DOHH2 (cell line): Measurements from ENCODE around the gene CADPS2.

Source experiments
- H3F3A ChIP-seq: fragments of 200-600 bp; sonication (generic), shearing (Covaris generic); 2 replicates; pipeline ENCODE4 v1.6.0; 2016; ENCODE audit warnings: antibody characterized with exemption, mild to moderate bottlenecking; ENCODE audit not compliant: control insufficient read depth, insufficient read depth
- H3K27ac ChIP-seq: fragments of 200-600 bp; sonication (generic); 2 replicates; pipeline ENCODE4 v1.5.1; 2014; ENCODE audit warnings: low read depth, mild to moderate bottlenecking, low read length, moderate library complexity
- H3K27me3 ChIP-seq: fragments of 200-600 bp; sonication (generic); 2 replicates; pipeline ENCODE4 v1.6.1; 2014; ENCODE audit warnings: mild to moderate bottlenecking, low read length, mixed read lengths; ENCODE audit not compliant: control insufficient read depth
- H3K36me3 ChIP-seq: fragments of 200-600 bp; sonication (generic); 2 replicates; pipeline ENCODE4 v1.6.1; 2014; ENCODE audit warnings: mild to moderate bottlenecking, low read length, moderate library complexity, mixed read lengths; ENCODE audit not compliant: control insufficient read depth
- H3K4me1 ChIP-seq: fragments of 200-600 bp; sonication (generic); 2 replicates; pipeline ENCODE4 v1.6.1; 2014; ENCODE audit warnings: mild to moderate bottlenecking, low read length, mixed read lengths; ENCODE audit not compliant: control insufficient read depth
- H3K4me2 ChIP-seq: fragments of 200-600 bp; sonication (generic); 2 replicates; pipeline ENCODE4 v1.6.0; 2014; ENCODE audit warnings: mild to moderate bottlenecking, low read length, moderate library complexity
- H3K4me3 ChIP-seq: fragments of 200-600 bp; sonication (generic); 2 replicates; pipeline ENCODE4 v1.5.1; 2014; ENCODE audit warnings: mild to moderate bottlenecking, low read length, mixed read lengths
- H3K79me2 ChIP-seq: fragments of 200-600 bp; sonication (generic); 2 replicates; pipeline ENCODE4 v1.6.1; 2014; ENCODE audit warnings: mild to moderate bottlenecking, low read length, mixed read lengths; ENCODE audit not compliant: control insufficient read depth
- H3K9me2 ChIP-seq: fragments of 200-600 bp; sonication (generic); replicated peaks from 2 replicates; pipeline ENCODE4 v1.6.1; 2014; ENCODE audit warnings: mild to moderate bottlenecking, low read length, mixed read lengths; ENCODE audit not compliant: control insufficient read depth
- H3K9me3 ChIP-seq: fragments of 200-600 bp; sonication (generic); 2 replicates; pipeline ENCODE4 v1.6.1; 2014; ENCODE audit warnings: antibody characterized with exemption, low read length, mixed read lengths; ENCODE audit not compliant: control insufficient read depth, insufficient read depth
- H4K20me1 ChIP-seq: fragments of 200-600 bp; sonication (generic); 2 replicates; pipeline ENCODE4 v1.6.0; 2014; ENCODE audit warnings: low read depth, mild to moderate bottlenecking, antibody characterized with exemption, low read length, moderate library complexity; ENCODE audit not compliant: control insufficient read depth, insufficient read depth
- CTCF ChIP-seq: fragments of 200-600 bp; sonication (generic); IDR thresholded peaks from one replicate; pipeline ENCODE4 v1.5.1; 2014; ENCODE audit warnings: antibody characterized with exemption, mild to moderate bottlenecking, low read depth, low read length; ENCODE audit not compliant: poor library complexity, severe bottlenecking
- EZH2phosphoT487 ChIP-seq: fragments of 200-600 bp; sonication (generic); IDR thresholded peaks from 2 replicates; pipeline ENCODE4 v1.6.1; 2017; ENCODE audit warnings: borderline replicate concordance, mild to moderate bottlenecking, antibody characterized with exemption, low read length, moderate library complexity, mixed read lengths

CADPS2 gene

DNA sequence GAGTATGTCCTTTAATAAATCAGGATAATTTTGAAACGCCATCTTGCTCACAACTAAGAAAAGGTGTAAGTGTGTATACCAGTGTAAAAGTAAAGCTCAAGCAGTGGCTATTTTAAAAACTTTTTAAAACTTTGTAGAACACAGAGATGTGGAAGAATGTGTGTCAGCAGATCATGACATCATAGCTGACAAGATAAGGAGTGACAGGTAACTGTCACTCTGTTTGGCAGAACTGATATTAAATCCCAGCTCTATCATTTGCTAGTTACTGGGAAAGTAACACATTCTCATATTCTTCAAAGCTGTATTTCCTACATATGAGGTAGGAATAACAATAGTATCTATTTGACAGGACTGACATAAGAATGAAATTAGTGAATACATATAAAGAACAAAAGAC lies 119.7 kb downstream of the CADPS2 start:
- H3K79me2 ChIP-seq = no peaks in the 10 kb centered on the region
- H3K27ac ChIP-seq = no peak overlapping the region
- H3K4me3 ChIP-seq = no peak overlapping the region
- H3K9me3 ChIP-seq = no peaks in the 10 kb centered on the region
- H3K4me1 ChIP-seq = no peaks in the 10 kb centered on the region
- no peaks in the 10 kb centered on the region for H3K9me2 ChIP-seq
- TF ChIP-seq EZH2phosphoT487 (no peak), CTCF (no peak)
- no peak overlapping the region for H3K4me2 ChIP-seq
- no peaks in the 10 kb centered on the region for H3F3A ChIP-seq
- no peaks in the 10 kb centered on the region for H4K20me1 ChIP-seq
- no peaks in the 10 kb centered on the region for H3K27me3 ChIP-seq
- H3K36me3 ChIP-seq = no peaks in the 10 kb centered on the region

- no peaks in the 10 kb centered on the region for H3K27me3 ChIP-seq
- TF ChIP-seq EZH2phosphoT487 (no peak), CTCF (no peak)
- H3F3A ChIP-seq = no peaks in the 10 kb centered on the region
- no peak overlapping the region for H3K27ac ChIP-seq
- no peaks in the 10 kb centered on the region for H3K9me2 ChIP-seq
- no peak overlapping the region for H3K4me2 ChIP-seq
- no peaks in the 10 kb centered on the region for H3K36me3 ChIP-seq
- H3K79me2 ChIP-seq = no peaks in the 10 kb centered on the region
- no peaks in the 10 kb centered on the region for H4K20me1 ChIP-seq
- H3K4me3 ChIP-seq = no peak overlapping the region
- H3K9me3 ChIP-seq = no peaks in the 10 kb centered on the region
- no peaks in the 10 kb centered on the region for H3K4me1 ChIP-seq
Measured at GRCh38 chr7:122764902-122765301, 121.4 kb downstream of the CADPS2 start.

DNA sequence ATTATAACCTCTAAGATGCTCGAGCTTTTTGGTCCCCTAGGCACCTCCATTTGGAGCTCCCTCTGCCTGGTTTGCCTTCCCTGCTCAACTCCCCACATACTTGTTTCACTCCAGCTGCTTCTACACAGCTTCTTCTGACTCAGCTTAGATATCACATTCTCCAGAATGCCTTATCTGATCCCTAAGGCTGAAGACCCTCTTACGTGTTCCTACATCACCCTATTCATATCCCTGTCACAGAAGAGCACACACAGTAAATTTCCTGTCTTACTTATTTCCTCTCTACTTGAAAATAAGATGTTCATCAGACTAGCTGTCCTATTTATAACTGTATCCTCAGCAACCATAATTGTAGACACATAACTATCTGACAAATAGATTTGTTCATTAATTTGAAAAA lies 122.2 kb downstream of the CADPS2 start:
- TF ChIP-seq EZH2phosphoT487 (no peak), CTCF (no peak)
- Histone ChIP-seq H3K9me3 (no peaks in the 10 kb centered on the region), H3K4me1 (no peaks in the 10 kb centered on the region), H3F3A (no peaks in the 10 kb centered on the region), H3K79me2 (no peaks in the 10 kb centered on the region), H3K4me2 (no peak overlapping the region), H4K20me1 (no peaks in the 10 kb centered on the region), H3K27me3 (no peaks in the 10 kb centered on the region), H3K4me3 (no peak overlapping the region), H3K9me2 (no peaks in the 10 kb centered on the region), H3K27ac (no peak overlapping the region), H3K36me3 (no peaks in the 10 kb centered on the region)

DNA sequence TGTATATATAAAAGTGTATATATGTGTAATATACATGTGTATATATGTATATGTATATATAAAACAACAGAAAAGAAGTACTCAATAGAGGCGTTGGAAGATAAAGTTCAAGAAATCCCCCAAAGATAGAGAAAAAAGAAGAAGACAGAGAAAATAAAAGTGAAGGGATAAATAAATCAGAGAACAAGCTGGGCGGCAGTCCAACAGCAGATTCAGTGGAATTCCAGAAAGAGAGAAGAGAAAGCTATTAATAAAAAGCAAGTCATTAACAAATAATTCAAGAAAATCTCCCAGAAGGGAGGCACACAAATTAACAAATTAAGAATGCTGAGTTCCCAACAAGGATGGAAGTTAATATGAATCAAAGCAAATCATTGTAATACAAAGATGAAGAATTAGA lies 124.2 kb downstream of the CADPS2 start:
- no peaks in the 10 kb centered on the region for H3K36me3 ChIP-seq
- no peaks in the 10 kb centered on the region for H3K4me1 ChIP-seq
- H3K4me3 ChIP-seq = no peak overlapping the region
- TF ChIP-seq CTCF (no peak), EZH2phosphoT487 (no peak)
- H3K79me2 ChIP-seq = no peaks in the 10 kb centered on the region
- no peaks in the 10 kb centered on the region for H3F3A ChIP-seq
- no peaks in the 10 kb centered on the region for H3K9me3 ChIP-seq
- H3K27ac ChIP-seq = no peak overlapping the region
- H4K20me1 ChIP-seq = no peaks in the 10 kb centered on the region
- H3K4me2 ChIP-seq = no peak overlapping the region
- H3K9me2 ChIP-seq = no peaks in the 10 kb centered on the region
- H3K27me3 ChIP-seq = no peaks in the 10 kb centered on the region
